Activated B cell treated with CpG ODN at 0.5 μM for 24 hours (primary cell): Measurements from ENCODE around the gene ADAMTS16. TPM values are rescaled to one million over a fixed set of nuclear protein-coding genes. Genes with fewer than 3 reads are reported as not detected.

Source experiments
- ATAC-seq: fragments of 200-7000 bp; cut with Tn5 transposase; one replicate; pipeline ENCODE4 v1.10.0; 2021; ENCODE audit warnings: low read depth, mild to moderate bottlenecking, moderate library complexity
- CTCF ChIA-PET: fragments of 350-600 bp; sonication (Branson Sonifier 250); formaldehyde crosslinking; loops from one replicate; lab custom pipeline; 2021; ENCODE audit warnings: antibody characterized with exemption; lab: Charles Lee
- POLR2A ChIA-PET: fragments of 350-600 bp; sonication (Branson Sonifier 250); formaldehyde crosslinking; loops from one replicate; lab custom pipeline; 2021; ENCODE audit warnings: antibody characterized with exemption; lab: Charles Lee
- DNase-seq: peaks from one replicate; pipeline ENCODE4 v3.0.0; 2022
- H3K27ac Mint-ChIP-seq: one replicate; pipeline ENCODE4 v1.8.0; 2020; ENCODE audit warnings: mixed read lengths
- H3K27me3 Mint-ChIP-seq: one replicate; pipeline ENCODE4 v1.8.0; 2021; ENCODE audit warnings: mixed read lengths
- H3K36me3 Mint-ChIP-seq: one replicate; pipeline ENCODE4 v1.8.0; 2021; ENCODE audit warnings: low read depth, mixed read lengths
- H3K4me1 Mint-ChIP-seq: one replicate; pipeline ENCODE4 v1.8.0; 2021; ENCODE audit warnings: mixed read lengths
- H3K4me3 Mint-ChIP-seq: one replicate; pipeline ENCODE4 v1.8.0; 2020; ENCODE audit warnings: mild to moderate bottlenecking, mixed read lengths
- H3K9me3 Mint-ChIP-seq: one replicate; pipeline ENCODE4 v1.8.0; 2020; ENCODE audit warnings: mixed read lengths
- intact Hi-C: fragments of 100-400 bp; cut with micrococcal nuclease; formaldehyde crosslinking; loops from one replicate; pipeline ENCODE4 v1.15.1; 2024
- total RNA-seq: library from RNA; stranded (reverse); gene quantifications from 2 replicates; pipeline ENCODE4 v1.2.3, GENCODE V29; 2022
- TF ChIP-seq, protein P1 (sequence below): fragments of 200-600 bp; IDR thresholded peaks from one replicate; pipeline ENCODE4 v1.8.0; 2022; ENCODE audit warnings: antibody characterized with exemption, mild to moderate bottlenecking

ADAMTS16 gene
- total RNA-seq, 1 donor from 2014 or later, result not detected

DNA sequence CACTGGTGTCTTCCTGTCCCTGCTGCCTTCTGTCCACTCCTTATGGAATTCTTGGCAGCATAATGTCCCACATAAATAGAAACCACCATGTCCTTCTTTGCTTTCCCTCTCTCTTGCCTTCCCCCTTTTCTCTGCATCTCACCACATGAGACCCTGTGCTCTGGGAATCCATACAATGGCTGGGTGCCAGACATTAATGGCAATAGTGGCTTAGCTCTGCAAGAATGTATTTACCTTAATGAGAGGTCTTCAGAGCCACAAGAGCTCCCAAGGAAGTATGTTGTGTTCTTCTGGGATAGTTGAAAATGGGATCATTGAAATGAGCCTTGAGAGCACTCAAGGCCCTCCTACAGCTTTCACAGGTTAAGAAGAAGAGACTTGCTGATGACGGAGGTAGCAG, 58.7 kb downstream of the ADAMTS16 start:
- peaks cover 5% of the 10 kb centered on the region for H3K9me3 Mint-ChIP-seq
- TF ChIP-seq, protein P1, sequence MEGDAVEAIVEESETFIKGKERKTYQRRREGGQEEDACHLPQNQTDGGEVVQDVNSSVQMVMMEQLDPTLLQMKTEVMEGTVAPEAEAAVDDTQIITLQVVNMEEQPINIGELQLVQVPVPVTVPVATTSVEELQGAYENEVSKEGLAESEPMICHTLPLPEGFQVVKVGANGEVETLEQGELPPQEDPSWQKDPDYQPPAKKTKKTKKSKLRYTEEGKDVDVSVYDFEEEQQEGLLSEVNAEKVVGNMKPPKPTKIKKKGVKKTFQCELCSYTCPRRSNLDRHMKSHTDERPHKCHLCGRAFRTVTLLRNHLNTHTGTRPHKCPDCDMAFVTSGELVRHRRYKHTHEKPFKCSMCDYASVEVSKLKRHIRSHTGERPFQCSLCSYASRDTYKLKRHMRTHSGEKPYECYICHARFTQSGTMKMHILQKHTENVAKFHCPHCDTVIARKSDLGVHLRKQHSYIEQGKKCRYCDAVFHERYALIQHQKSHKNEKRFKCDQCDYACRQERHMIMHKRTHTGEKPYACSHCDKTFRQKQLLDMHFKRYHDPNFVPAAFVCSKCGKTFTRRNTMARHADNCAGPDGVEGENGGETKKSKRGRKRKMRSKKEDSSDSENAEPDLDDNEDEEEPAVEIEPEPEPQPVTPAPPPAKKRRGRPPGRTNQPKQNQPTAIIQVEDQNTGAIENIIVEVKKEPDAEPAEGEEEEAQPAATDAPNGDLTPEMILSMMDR, result no peak
- ChIA-PET CTCF (no interaction called here), POLR2A (no interaction called here)
- H3K27me3 Mint-ChIP-seq, result peaks cover 3% of the 10 kb centered on the region
- H3K4me3 Mint-ChIP-seq, result no peak overlapping the region
- no peaks in the 10 kb centered on the region for H3K4me1 Mint-ChIP-seq
- DNase-seq (no peak), ATAC-seq (no peak)
- H3K27ac Mint-ChIP-seq, result no peak overlapping the region
- intact Hi-C loops, result no loop called here
- H3K36me3 Mint-ChIP-seq, result no peaks in the 10 kb centered on the region

DNA sequence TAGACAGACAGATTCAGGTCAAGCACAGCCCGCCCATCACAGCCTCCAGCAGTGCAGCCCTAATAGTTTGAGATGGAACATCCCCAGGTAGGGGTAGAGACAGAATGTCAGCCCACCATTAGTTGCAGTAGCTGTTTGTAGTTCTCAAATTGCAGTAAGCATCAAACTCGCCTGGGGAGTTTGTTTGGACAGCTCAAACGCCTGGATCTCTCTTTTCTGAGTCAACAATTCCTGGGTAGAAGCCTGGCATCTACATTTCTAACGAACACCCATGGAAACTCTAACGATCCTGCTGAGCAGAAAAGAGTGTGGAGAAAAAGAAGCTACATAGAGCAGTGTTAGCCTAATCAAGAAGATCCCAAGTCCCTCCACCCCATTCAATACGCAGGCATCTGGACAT, 59.4 kb downstream of the ADAMTS16 start:
- no peak overlapping the region for H3K4me3 Mint-ChIP-seq
- H3K27me3 Mint-ChIP-seq, result peaks cover 3% of the 10 kb centered on the region
- CTCF ChIA-PET, result no interaction called here
- POLR2A ChIA-PET, result no interaction called here
- TF ChIP-seq, protein P1, result no peak
- no peak for ATAC-seq
- H3K9me3 Mint-ChIP-seq, result peaks cover 5% of the 10 kb centered on the region
- no peaks in the 10 kb centered on the region for H3K4me1 Mint-ChIP-seq
- no peak for DNase-seq
- H3K27ac Mint-ChIP-seq, result no peak overlapping the region
- no peaks in the 10 kb centered on the region for H3K36me3 Mint-ChIP-seq
- intact Hi-C loops, result no loop called here

DNA sequence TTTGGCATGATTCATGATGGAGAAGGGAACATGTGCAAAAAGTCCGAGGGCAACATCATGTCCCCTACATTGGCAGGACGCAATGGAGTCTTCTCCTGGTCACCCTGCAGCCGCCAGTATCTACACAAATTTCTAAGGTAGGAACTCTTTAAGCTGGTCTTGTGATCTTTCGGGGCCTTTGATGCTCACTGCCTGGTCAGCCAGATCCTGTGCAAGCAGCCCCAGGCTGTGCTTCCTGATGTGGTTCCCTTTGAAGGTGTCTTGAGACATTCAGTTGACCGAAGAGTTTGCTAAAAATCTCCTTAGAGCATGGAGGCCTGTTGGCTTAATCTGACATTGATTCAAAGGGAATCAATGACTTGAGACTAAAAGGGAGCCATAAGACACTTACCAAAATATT, 60.0 kb downstream of the ADAMTS16 start:
- DNase-seq, result no peak
- TF ChIP-seq, protein P1, result no peak
- Mint-ChIP-seq H3K27ac (no peak overlapping the region), H3K36me3 (no peaks in the 10 kb centered on the region), H3K4me1 (no peaks in the 10 kb centered on the region), H3K27me3 (peaks cover 3% of the 10 kb centered on the region), H3K9me3 (peaks cover 5% of the 10 kb centered on the region), H3K4me3 (no peak overlapping the region)
- ATAC-seq, result no peak
- ChIA-PET CTCF (no interaction called here), POLR2A (no interaction called here)
- intact Hi-C loops, result no loop called here

DNA sequence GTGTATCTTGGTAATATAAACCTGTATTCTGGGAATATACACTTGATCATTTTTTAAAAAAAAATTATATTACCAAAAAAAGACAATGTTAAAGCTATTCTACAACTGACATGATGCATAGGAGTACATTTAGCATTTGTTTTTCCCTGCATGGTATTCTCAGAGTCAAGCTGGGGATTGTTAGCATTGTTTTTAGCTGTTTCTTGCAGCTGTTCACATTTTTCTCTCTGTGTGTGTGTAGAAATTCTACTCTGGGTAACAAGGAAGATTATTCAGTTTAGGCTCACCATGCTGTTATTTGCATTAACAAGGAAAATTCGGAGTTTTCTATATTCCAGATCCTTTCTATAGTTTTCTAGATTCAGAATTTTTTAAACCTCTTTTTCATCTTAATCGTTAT, 62.2 kb downstream of the ADAMTS16 start:
- ATAC-seq, result no peak
- POLR2A ChIA-PET, result no interaction called here
- no peaks in the 10 kb centered on the region for H3K4me1 Mint-ChIP-seq

GRCh38 chr5:5203451-5203850, 63.3 kb downstream of the ADAMTS16 start:
- H3K27ac Mint-ChIP-seq, result no peak overlapping the region
- TF ChIP-seq, protein P1, result no peak
- DNase-seq (no peak), ATAC-seq (no peak)
- H3K36me3 Mint-ChIP-seq, result no peaks in the 10 kb centered on the region
- ChIA-PET POLR2A (no interaction called here), CTCF (no interaction called here)
- intact Hi-C loops, result no loop called here
- no peak overlapping the region for H3K4me3 Mint-ChIP-seq
- no peaks in the 10 kb centered on the region for H3K4me1 Mint-ChIP-seq
- H3K27me3 Mint-ChIP-seq, result peaks cover 3% of the 10 kb centered on the region
- H3K9me3 Mint-ChIP-seq, result peaks cover 3% of the 10 kb centered on the region

More for the DNA sequence above, 62.2 kb downstream of the ADAMTS16 start:
- peaks cover 3% of the 10 kb centered on the region for H3K9me3 Mint-ChIP-seq
- no peak overlapping the region for H3K4me3 Mint-ChIP-seq
- H3K36me3 Mint-ChIP-seq, result no peaks in the 10 kb centered on the region
- peaks cover 3% of the 10 kb centered on the region for H3K27me3 Mint-ChIP-seq
- H3K27ac Mint-ChIP-seq, result no peak overlapping the region
- CTCF ChIA-PET, result no interaction called here
- intact Hi-C loops, result no loop called here
- TF ChIP-seq, protein P1, result no peak
- DNase-seq, result no peak
